Right lobe of liver (tissue), 6 donors: ENCODE measurements around the gene C19orf18. TPM values are rescaled to one million over a fixed set of nuclear protein-coding genes. Genes with fewer than 3 reads are reported as not detected.
A peak's percentile ranks its signal among the peaks of the same experiment; 100 is the strongest.

Experiments used
- ATAC-seq, 4 donors: fragments of 200-7000 bp; cut with Tn5 transposase; one replicate each; pipeline ENCODE4 v1.9.1; 2020; ENCODE audit warnings: mild to moderate bottlenecking in 4 of 4, moderate library complexity in 4 of 4
- DNase-seq, 3 donors: peaks; one replicate each; pipeline ENCODE4 v3.0.0-alpha.2; 2020
- H3K27ac ChIP-seq, 3 donors: fragments of 200-600 bp; one replicate each; pipeline ENCODE4 v1.8.0; 2022
- H3K27me3 ChIP-seq, 2 donors: fragments of 200-600 bp; one replicate each; pipeline ENCODE4 v1.8.0; 2022
- H3K36me3 ChIP-seq, 4 donors: fragments of 200-600 bp; sonication (generic) in 1 of 4; one replicate each; pipeline versions ENCODE4 v1.5.1 to v1.8.0; 2017 to 2022; ENCODE audit warnings: control low read depth in 1 of 4
- H3K4me1 ChIP-seq, 4 donors: fragments of 200-600 bp; sonication (generic) in 1 of 4; one replicate each; pipeline versions ENCODE4 v1.5.1 to v1.8.0; 2017 to 2022; ENCODE audit warnings: control low read depth in 1 of 4
- H3K4me3 ChIP-seq, 3 donors: fragments of 200-600 bp; one replicate each; pipeline ENCODE4 v1.8.0; 2022
- H3K9me3 ChIP-seq, 4 donors: fragments of 200-600 bp; sonication (generic) in 1 of 4; one replicate each; pipeline versions ENCODE4 v1.5.1 to v1.8.0; 2017 to 2022; ENCODE audit warnings: control low read depth in 1 of 4
- POLR2A ChIP-seq: fragments of 450-650 bp; IDR thresholded peaks from one replicate; pipeline ENCODE4 v1.6.1; 2017; ENCODE audit warnings: antibody characterized with exemption, mild to moderate bottlenecking
- WGBS: methylation state at CpG from one replicate; pipeline ENCODE4 v1.1.6; 2018; ENCODE audit warnings: low coverage, low lambda C conversion rate; ENCODE audit not compliant: insufficient coverage; ENCODE audit errors: missing lambda C conversion rate; 5-methylcytosine and 5-hydroxymethylcytosine counted together
- intact Hi-C, 2 donors: fragments of 100-400 bp; cut with DNase I; formaldehyde crosslinking; loops; one replicate each; pipeline versions ENCODE4 v1.11.2 to v1.14.1; 2022
- total RNA-seq, 6 experiments: library from RNA; depleted of rRNA in 2 of 6; stranded (reverse); fragments of >200 nt in 2 of 6; fragmentation: NEBNext Ultra II Directional in 3 of 6; extraction: Animal tissue kit (Norgen Biotek cat#: 25700) in 3 of 6; gene quantifications; one replicate each; pipeline versions ENCODE4 v1.1.0 to v1.2.4, GENCODE V29; 2016 to 2023
- TF ChIP-seq, protein P1 (sequence below), 4 donors: fragments of 200-600 bp in 3 of 4; fragments of 450-650 bp in 1 of 4; IDR thresholded peaks; one replicate each; pipeline versions ENCODE4 v1.5.1 to v1.8.0; 2016 to 2022; ENCODE audit warnings: antibody characterized with exemption in 4 of 4, mild to moderate bottlenecking in 2 of 4
- donor health status: DM: no; HTN: yes; CAD: no.
- donor health status: DM: no; HTN: no; CAD: no.
- donor health status: DM: no; HTN: no; CAD: no.
- donor health status: DM: no; HTN: yes; CAD: no.
- donor health status: DM: no; HTN: yes; CAD: no.

C19orf18 gene
- total RNA-seq, 6 experiments from 2014 or later, result 0.24 to 0.88 (median 0.39) TPM; not detected in 3

DNA sequence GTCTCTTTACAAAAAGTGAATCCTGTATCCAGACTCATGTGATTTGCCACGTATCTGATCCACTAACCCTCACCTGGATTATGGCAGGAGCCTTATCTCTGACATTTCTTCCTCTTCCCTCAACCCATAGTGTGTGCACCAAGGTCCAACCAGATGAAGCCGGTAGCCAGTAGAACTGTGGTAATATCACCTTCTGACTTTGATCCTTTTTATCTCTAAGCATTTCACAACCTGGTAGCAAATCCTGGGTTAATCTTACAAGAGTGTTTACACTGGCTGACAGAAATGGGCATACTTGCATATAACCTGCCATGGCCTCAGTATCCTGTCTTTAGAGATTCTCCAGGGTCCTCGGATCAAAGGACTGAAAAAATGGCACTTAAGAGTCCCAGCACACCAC lies 59.8 kb downstream of the C19orf18 start:
- peak overlapping the region in 1 of 3 donors; percentile 43 for H3K27ac ChIP-seq
- TF ChIP-seq, protein P1, sequence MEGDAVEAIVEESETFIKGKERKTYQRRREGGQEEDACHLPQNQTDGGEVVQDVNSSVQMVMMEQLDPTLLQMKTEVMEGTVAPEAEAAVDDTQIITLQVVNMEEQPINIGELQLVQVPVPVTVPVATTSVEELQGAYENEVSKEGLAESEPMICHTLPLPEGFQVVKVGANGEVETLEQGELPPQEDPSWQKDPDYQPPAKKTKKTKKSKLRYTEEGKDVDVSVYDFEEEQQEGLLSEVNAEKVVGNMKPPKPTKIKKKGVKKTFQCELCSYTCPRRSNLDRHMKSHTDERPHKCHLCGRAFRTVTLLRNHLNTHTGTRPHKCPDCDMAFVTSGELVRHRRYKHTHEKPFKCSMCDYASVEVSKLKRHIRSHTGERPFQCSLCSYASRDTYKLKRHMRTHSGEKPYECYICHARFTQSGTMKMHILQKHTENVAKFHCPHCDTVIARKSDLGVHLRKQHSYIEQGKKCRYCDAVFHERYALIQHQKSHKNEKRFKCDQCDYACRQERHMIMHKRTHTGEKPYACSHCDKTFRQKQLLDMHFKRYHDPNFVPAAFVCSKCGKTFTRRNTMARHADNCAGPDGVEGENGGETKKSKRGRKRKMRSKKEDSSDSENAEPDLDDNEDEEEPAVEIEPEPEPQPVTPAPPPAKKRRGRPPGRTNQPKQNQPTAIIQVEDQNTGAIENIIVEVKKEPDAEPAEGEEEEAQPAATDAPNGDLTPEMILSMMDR (IDR thresholded peaks at IDR 0.05), result no peak
- no peak for TF ChIP-seq POLR2A
- H3K9me3 ChIP-seq, result no peaks in the 10 kb centered on the region
- H3K4me1 ChIP-seq, result peaks cover 0 to 25% (median 0%) of the 10 kb centered on the region in 4 donors
- peak in 1 of 3 donors; percentile 53 for DNase-seq
- H3K27me3 ChIP-seq, result no peaks in the 10 kb centered on the region
- intact Hi-C loops, result no loop called here
- peak in 3 of 4 donors; percentile 29 to 60 (median 32) for ATAC-seq
- peak overlapping the region in 2 of 3 donors; percentile 6 to 91 for H3K4me3 ChIP-seq
- WGBS, result 34% methylated on average over 3 of the region's 3 CpGs
- peaks cover 0 to 13% (median 7%) of the 10 kb centered on the region in 4 donors for H3K36me3 ChIP-seq

Other genes starting within 250 kb of the C19orf18 start
- 1 to 10 TPM; 1.1 to 2.5 (median 1.9) TPM for gene ZNF671, start 246.9 kb downstream of the C19orf18 start, total RNA-seq
- gene ZNF776, start 227.7 kb downstream of the C19orf18 start, total RNA-seq, result 10 to 100 TPM in 1 of 6 experiments, 1 to 10 TPM in 5; 3.7 to 11.6 (median 5.7) TPM
- 1 to 10 TPM; 4.0 to 8.4 (median 5.9) TPM for gene ZNF586, start 204.9 kb downstream of the C19orf18 start, total RNA-seq
- 1 to 10 TPM; 2.6 to 9.0 (median 4.9) TPM for gene ZNF552, start 159.6 kb downstream of the C19orf18 start, total RNA-seq
- 10 to 100 TPM in 3 of 6 experiments, 1 to 10 TPM in 3; 7.2 to 13.1 (median 10.4) TPM for gene ZNF587B, start 144.2 kb downstream of the C19orf18 start, total RNA-seq
- gene ZNF587, start 124.7 kb downstream of the C19orf18 start, total RNA-seq, result 10 to 100 TPM in 5 of 6 experiments, 1 to 10 TPM in 1; 5.2 to 20.2 (median 12.6) TPM
- 10 to 100 TPM in 3 of 6 experiments, 1 to 10 TPM in 3; 5.1 to 11.7 (median 8.7) TPM for gene ZNF814, start 85.5 kb downstream of the C19orf18 start, total RNA-seq
- 10 to 100 TPM in 3 of 6 experiments, 1 to 10 TPM in 3; 4.1 to 12.6 (median 7.8) TPM for gene ZNF417, start 57.9 kb downstream of the C19orf18 start, total RNA-seq
- gene ZNF418, start 39.1 kb downstream of the C19orf18 start, total RNA-seq, result 1 to 10 TPM; 1.0 to 3.7 (median 2.4) TPM
- gene ZNF256, start 26.8 kb downstream of the C19orf18 start, total RNA-seq, result 1 to 10 TPM in 2 of 6 experiments, under 1 TPM in 4; 0.50 to 1.6 (median 0.75) TPM
- gene ZNF606, start 28.3 kb upstream of the C19orf18 start, total RNA-seq, result 1 to 10 TPM; 3.1 to 7.1 (median 5.0) TPM
- not detected for gene ZSCAN1, start 59.5 kb upstream of the C19orf18 start, total RNA-seq
- under 1 TPM; 0.12 to 0.71 (median 0.32) TPM for gene ZNF135, start 84.7 kb upstream of the C19orf18 start, total RNA-seq
- 10 to 100 TPM in 4 of 6 experiments, 1 to 10 TPM in 2; 6.3 to 17.1 (median 10.7) TPM for gene ZSCAN18, start 123.7 kb upstream of the C19orf18 start, total RNA-seq
- gene ZNF329, start 176.3 kb upstream of the C19orf18 start, total RNA-seq, result 1 to 10 TPM; 2.0 to 7.2 (median 2.9) TPM
- gene ZNF274, start 208.5 kb upstream of the C19orf18 start, total RNA-seq, result 10 to 100 TPM; 12.7 to 18.5 (median 14.4) TPM